ENCODE data around the gene FAM53A.

FAM53A gene, protein sequence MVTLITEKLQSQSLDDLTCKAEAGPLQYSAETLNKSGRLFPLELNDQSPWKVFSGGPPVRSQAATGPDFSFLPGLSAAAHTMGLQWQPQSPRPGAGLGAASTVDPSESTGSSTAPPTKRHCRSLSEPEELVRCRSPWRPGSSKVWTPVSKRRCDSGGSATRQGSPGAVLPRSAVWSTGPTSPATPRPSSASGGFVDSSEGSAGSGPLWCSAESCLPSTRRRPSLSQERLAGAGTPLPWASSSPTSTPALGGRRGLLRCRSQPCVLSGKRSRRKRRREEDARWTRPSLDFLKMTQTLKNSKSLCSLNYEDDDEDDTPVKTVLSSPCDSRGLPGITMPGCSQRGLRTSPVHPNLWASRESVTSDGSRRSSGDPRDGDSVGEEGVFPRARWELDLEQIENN

DNA sequence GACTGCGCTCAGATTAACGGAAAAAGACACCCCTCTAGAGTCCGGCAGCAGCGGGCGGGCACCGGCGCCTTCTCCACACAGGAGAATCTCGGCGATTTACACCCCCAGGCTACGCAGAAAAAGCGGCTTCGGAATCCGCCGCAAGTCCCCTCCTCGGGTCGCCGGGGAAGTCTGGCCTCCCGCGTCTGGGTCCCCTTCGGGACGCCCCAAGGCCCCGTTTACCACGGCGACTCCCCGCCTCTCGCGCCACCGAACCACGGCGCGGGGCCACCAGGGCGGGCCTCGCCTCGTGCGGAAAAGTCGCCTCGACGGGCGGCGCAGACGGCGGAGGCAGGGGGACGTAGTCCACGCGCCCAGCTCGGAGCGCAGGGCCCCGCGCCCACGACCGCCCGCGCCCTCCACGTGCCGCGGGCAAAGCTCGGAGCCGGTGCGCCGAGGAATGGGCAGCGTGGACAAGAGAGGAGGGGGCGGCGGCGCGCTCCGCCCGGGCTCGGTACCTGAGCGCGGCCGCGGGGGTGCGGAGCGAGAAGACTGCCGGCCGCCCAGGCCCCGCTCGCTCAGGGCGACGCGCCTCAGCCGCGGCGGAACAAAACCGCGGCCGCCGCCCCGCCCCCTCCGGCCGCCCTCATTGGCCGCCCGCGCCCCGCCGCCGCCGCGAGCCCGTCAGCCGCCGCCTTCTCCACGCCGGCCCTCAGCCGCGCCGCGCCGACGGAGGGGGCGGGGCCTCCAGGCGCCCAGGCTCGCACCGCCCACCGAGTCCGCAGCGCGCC lies at the start of gene FAM53A:
Gene FAM53A, minus strand, starts transcription at position 578 of the 770 bp plus-strand sequence. CDS start 15,572 bp downstream, outside the sequence.
- DNase-seq: peak; percentile 96

DNA sequence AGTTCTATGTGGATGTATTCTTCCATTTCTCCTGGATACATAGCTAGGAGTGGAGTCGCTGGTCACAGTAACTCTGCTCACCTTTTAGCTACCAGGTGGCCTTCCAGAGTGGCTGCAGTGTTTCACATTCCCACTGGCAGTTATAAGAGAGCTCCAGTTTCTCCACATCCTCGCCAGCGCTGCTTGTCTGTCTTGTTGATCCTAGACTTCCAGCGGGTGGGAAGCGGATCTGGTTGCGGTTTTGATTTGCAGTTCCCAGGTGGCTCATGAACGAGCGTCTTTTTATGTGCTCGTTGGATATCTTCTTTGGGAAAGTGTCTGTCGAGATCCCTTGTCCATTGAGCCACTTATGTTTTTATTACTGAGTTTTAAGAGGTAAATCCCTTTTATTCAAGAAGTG lies 48.8 kb upstream of the FAM53A start:
- DNase-seq: no peak

DNA sequence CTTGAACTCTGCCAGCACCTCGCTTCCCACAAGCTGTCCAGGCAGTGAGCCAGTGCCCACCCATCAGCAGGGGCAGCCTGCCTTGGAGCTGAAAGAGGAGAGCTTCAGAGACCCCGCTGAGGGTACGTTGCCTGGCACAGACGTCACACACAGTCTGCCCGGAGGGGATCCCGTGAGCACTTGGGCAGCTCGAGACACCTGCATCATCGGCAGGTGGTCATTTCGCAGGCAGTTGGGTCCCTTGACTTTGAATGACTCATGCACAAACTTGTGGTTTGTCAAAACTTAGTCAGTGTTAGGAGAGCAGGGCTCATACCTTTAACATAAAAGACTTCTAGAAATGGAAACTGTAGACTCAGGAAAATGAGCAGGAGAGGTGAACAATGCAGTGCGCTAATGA lies 47.1 kb upstream of the FAM53A start:
- no peak for DNase-seq

DNA sequence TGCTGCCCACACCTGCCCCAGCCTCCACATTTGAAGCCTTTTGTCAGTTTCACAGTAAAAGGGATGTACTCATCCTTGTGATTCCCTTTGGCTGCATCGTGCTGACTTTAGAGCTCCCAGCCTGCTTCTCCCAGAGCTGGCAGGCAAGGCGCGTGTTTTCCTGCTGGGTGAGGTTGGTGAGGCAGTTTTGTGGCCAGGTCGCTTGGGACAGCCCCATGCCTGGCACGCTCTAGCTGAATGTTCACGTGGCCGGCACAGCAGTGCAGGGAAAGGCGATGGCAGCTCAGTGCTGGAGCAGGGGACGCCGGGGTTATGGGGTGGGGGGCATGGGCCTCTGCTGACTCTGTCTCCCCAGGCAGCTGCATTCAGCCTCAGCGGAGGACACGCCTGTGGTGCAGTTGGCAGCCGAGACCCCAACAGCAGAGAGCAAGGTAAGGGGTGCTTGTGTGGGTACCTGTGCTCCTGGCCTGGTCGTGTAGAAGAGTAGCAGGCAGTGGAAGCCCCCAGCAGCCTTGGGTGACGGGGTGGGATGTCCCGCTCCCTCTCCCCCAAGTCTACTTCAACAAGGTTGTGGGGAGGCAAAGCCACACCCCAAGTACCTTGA lies 46.5 kb upstream of the FAM53A start:
- no peak for DNase-seq

DNA sequence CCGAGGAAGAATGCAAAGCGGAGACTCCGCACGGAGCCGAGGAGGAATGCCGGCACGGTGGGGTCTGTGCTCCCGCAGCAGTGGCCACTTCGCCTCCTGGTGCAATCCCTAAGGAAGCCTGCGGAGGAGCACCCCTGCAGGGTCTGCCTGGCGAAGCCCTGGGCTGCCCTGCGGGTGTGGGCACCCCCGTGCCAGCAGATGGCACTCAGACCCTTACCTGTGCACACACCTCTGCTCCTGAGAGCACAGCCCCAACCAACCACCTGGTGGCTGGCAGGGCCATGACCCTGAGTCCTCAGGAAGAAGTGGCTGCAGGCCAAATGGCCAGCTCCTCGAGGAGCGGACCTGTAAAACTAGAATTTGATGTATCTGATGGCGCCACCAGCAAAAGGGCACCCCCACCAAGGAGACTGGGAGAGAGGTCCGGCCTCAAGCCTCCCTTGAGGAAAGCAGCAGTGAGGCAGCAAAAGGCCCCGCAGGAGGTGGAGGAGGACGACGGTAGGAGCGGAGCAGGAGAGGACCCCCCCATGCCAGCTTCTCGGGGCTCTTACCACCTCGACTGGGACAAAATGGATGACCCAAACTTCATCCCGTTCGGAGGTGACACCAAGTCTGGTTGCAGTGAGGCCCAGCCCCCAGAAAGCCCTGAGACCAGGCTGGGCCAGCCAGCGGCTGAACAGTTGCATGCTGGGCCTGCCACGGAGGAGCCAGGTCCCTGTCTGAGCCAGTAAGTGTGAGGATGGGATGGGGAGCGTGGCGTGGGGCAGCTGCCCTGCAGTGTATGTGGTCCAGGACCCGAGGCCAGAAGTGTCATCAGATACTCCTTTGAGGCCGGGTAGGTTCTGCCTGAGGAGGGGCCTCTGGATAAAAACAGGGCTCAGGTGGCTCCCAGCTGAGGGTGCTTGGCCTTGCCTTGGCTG lies 44.2 kb upstream of the FAM53A start:
- no peak for DNase-seq

DNA sequence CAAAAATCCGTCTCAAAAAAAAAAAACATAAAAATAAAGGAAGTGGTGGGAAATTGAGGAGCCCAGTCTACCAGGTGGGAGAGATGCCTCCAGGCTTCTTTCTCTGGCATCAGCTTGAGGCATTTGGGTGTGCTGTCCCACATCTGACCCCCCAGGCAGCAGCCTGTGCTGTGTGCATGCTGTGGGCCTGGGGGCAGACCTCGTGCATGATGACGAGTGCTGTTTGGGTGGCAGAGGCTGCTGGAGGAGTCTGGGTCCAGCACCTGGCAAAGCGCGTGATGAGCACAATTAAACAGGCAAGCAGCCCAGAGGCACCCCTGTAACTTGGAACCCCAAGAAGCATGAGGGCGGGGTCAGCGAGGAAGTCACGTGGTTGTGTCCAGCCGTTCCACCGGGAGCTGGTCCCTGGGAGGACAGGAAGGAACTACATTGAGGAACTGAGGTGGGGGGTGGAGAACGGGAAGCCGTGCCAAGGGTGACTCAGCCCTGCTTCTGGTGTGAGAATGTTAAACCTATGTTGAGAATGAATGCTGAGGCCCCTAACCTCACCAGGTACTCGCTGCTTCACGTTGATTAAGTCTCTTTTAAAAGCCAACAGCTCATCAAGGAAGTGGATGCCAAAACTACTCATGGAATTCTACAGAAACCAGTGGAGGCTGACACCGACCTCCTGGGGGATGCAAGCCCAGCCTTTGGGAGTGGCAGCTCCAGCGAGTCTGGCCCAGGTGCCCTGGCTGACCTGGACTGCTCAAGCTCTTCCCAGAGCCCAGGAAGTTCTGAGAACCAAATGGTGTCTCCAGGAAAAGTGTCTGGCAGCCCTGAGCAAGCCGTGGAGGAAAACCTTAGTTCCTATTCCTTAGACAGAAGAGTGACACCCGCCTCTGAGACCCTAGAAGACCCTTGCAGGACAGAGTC lies 43.3 kb upstream of the FAM53A start:
- DNase-seq: no peak

DNA sequence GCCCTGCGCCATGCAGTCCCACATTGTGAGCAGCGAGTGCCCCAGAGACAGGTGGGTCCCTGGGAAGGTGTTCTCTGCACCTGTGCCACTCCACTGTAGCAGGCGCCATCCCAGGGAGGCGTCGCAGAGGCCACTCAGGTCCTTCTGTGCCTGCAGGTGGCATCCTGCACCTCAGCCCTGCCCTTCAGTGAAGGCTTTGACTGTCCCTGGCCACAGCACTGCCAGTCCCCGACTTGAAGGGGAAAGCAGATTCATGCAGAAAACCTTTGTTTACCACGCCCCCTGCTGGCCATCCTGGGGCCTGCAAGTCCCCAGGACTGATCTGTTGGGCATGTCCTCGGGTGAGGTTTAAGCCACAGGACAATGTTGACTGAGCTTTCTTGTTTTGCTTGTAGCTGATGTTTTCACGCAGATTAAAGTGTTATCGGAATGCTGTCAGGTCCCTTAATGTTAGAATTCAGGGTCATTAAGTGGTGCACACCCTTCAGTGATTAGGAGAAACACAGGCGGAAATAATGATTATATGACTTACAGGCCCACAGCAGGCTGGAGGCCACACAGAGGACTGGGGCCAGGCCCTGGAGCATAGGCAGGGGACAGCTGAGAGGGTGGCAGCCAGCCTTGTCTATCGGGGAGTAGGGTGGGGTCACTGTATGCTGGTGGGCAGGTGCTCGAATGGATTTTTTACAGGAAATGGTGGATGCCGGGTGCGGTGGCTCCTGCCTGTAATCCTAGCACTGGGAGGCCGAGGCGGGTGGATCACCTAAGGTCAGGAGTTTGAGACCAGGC lies 42.2 kb upstream of the FAM53A start:
- peak; percentile 93 for DNase-seq

DNA sequence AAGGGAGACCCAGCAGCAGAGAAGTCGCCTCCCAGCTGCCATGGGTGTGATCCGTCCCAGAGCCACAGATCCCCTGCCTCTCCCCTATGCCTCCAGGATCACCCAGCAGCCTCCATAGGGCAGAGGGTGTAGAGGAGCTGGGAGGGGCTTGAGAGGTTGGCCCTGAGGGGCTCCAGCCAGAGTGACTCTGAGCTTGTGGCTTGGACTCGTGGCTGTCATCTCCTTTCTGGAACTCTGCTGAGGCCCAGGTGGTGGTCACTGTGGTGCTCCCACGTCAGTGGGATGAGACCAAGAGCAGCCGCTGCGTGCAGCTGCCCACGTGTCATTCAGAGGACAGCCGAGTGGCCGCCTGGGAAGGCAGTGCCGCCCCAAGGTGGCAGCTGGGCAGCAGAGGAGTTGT lies 41.4 kb upstream of the FAM53A start:
- DNase-seq: no peak

DNA sequence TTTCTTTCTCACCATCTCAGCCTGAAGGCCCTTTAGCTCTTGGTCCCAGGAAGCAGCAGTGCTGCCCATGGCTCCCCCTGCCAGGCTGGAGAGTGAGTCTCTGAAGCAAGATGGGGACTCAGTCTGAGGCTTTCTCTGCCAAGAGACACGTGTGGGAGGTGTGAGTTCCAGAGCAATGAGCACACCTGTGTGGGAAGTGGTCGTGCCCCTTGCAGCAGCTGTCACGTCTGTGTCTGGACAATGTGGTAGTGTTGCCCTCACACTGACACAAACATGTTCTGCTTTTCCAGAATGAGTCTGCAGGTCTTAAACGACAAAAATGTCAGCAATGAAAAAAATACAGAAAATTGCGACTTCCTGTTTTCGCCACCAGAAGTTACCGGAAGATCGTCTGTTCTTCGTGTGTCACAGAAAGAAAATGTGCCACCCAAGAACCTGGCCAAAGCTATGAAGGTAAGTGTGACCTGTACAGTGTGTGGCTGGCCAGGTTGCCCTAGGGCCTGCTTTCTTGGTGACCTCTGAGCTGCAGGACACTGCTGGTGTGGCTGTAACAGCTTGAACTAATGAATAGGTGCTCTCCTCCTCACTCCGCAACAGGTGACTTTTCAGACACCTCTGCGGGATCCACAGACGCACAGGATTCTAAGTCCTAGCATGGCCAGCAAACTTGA lies 39.2 kb upstream of the FAM53A start:
- DNase-seq: peak; percentile 61

DNA sequence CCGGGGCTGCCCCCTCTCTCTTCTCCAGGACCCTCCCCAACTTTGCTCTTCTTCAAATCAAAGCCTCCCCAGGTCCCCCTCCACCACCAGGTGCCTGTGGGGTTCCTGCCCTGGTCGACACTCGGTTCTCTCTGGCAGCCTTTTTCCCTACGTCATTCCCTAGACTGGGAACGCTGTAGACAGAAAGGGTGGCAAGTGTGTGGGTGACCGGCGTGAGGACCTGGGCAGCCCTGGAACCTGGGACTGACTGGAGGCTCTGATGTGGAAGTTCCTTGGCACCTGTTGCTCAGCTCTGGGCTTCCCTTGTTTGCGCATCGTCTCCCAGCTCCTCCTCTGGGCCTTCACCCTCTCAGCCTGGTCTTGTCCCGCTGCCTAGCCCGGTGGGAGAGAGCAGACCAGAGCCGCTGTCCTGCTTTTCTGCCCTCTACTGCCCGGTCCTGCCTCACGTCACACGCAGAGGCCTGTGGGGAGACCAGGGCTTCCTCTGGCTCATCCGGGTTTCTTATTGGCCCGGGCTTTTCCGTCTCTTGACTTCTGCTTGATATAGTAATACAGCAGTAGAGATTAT lies 38.5 kb upstream of the FAM53A start:
- peak; percentile 38 for DNase-seq

DNA sequence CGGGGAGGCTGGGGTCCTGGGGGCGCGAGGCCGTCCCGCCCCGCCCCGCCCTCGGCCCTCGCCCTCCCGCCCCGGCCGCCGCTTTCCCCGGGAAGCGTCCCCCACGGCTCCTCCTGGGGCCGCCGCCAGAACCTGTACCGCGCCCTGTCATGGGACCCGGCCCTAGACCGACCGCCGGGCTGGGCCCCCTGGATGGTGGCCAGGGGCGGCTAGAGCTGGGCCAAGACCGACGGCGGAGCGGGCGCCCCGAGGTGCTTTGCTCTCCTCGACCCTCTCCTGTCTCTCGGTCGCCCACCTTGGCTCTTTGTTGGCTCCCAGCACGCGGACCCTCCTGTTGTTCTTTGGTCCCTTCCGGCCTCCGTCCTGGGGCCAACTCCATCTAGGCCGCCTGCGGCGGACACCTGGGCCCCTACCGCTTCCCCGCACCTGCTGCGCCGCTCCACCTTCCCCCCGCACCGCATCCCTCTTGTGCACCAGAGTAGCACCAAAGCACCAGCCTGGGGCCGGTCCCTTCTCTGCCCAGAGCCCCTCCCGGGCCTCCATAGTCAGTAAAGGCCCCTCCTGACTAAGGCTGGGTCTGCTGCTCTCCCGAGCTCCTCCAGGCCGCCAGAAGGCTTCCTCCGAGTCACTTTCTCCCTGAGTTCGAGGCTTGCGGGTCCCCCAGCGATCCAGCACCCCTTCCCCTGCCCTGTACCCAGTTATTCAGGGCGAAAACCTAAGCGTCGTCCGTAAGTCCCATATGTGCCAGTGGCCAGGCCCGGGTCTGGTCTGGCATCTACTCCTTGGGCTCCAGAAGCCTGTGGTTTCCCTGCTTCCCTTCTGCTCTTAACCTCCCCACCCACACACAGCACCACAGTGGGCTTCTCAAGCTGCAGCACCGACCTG lies 37.8 kb upstream of the FAM53A start:
- DNase-seq: no peak

DNA sequence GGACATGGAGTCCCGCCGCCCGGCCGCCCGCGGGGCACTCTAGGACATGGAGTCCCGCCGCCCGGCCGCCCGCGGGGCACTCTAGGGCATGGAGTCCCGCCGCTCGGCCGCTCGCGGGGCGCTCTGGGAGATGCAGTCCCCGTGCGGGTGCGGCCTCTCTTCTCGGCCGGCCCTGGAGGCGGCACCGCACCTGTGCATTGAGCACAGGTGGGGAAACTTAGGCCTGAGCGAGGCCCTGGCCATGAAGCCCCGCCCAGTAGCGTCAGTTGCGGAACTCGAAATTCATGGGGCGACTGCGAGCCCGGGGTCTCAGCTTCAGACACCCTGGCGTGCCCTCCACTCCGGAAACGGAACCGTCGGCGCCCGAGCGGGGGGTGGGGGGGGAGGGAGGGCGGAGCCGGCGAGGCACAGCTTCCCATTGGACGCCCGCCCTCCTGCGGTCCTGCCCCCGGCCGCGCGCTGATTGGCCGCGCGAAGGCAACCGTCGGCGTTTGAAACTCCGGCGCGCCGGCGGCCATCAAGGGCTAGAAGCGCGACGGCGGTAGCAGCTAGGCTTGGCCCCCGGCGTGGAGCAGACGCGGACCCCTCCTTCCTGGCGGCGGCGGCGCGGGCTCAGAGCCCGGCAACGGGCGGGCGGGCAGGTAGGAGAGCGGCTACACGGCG lies 37.0 kb upstream of the FAM53A start, which contains the start of the genes TACC3 and TMEM129:
Gene TACC3, plus strand, starts transcription at position 519 of the 663 bp plus-strand sequence. CDS start 1,901 bp downstream, outside the sequence.
Gene TMEM129, minus strand, starts transcription at position 321 of the 663 bp plus-strand sequence. CDS start 486 bp downstream, outside the sequence.
- DNase-seq: peak; percentile 98

DNA sequence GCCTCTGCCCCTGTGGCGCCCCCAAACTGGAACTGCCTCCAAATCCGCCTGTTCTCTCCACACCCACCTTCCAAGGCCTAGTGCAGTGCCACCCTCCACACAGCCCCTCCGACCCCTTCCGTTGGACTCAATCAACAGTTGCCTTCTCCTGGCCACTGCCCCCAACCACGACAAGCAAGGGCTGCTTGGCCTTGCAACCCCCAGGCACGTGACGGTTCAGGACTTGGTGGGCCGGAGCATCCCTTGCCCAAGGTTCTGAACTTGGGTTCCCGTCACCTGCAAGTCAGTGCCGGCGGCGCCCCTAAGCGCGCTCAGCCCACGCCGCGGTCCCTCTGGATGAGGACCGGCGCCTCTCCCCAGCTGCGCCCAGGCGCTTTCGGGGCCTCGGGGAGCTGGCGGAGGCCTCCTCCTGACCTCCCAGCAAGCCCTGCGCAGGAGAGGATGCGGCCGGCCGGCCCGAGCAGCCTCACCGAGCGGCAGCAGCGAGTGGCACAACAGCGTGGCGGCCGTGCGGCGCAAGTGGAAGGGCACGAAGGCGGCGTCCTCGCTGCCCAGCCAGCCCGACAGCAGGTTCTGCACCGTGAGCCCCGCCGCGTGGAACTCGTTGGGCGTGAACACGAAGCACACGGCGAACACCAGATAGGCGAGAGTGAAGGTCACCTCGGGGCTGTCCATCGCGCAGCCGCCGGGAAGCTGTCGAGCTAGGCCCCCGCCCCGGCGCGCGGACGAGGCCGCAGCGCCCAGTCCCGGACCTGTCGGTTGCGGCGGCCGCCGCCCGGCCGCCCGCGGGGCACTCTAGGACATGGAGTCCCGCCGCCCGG lies 36.3 kb upstream of the FAM53A start:
- peak; percentile 54 for DNase-seq

DNA sequence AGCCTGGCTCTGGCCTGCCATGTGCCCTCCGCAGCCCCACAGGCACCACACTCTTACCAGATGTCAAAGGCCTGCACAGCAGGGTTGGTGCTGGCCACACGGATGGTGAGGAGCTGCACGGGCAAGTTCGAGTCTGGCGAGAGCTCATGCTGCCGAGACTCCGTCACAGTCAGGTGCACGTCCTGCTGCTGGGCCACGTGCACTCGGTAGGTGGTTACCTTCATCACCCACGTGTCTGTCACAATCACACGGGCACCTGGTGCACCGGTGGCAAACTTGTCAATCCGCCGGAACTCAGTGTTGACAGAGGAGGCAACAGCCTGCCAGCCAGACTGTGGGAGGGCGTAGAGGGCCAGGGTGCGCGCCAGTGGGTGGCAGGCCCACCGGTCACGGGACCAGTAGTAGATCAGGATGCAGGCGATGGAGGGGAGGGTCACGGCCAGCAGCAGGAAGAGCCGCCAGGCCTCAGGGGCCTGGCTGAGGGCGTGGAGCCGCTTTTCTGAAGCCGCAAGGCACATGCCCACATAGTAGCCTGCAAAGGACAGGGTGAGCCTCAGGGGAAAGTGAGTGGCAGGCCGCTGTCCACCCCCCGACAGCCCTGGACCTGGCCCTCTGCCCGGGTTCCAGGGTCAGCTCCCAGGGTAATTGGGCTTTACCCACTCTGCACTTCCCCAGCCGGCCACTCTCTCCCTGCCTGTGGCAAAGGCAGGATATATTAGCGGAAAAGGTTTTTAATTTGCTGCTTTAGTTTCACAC lies 34.2 kb upstream of the FAM53A start:
- no peak for DNase-seq

DNA sequence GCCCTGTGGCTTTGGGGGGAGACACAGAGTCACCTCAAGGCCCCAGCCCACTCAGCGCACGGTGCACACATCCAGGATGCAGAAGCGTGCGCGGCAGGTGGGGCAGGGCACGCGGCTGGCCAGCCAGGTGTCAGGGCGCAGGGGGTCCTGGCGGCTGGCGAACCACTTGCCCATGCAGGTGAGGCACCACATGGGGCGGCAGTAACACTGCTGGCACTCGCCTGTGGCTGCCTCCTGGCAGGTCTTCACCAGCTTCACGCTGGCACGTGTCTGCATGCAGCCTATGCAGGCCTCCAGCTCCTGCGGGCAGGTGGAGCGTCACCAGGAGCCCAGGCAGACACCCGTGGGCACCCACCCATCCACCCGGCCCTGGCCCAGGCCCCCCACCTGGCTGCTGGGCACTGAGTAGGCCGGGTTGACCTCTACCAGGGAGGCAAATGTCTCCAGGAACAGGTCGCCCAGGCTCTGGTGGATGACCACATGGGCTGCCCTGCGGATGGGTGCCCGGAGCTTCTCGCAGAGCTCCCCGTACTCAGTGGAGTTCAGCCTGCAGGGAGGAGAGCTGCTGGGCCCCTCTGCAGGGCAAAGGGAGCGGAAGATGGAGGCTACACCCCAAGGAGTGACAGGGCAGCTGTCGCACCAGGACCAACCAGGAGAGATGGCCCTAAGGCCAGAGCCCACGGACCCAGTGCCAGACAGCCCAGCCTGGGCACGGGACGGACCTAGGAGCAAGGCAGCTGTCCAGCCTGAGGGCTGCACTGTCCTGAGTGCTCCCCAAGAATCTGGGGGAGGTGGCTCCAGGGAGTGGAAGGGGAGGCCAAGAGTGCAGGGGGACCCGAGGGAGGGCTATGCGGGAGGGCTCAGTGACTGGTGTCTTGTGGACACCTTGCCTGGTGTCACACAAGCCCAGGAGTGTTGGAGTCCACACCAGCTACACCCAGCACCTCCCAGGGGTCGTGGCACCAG lies 33.3 kb upstream of the FAM53A start:
- DNase-seq: no peak

Data from CD4-positive, alpha-beta T cell treated with Interleukin-6 for 4 hours (primary cell).